GM23338 (cell line): ENCODE data around the gene GTSF1L. TPM values are rescaled to one million over a fixed set of nuclear protein-coding genes. Genes with fewer than 3 reads are reported as not detected.

Source experiments
- ATAC-seq: fragments of 200-7000 bp; cut with Tn5 transposase; 3 replicates; pipeline ENCODE4 v1.9.1; 2020
- DNase-seq: peaks from one replicate; pipeline ENCODE4 v3.0.0-alpha.2; 2015; ENCODE audit warnings: low spot score
- H2AFZ ChIP-seq: fragments of 200-600 bp; sonication (generic); 2 replicates; pipeline ENCODE4 v1.8.0; 2016; ENCODE audit warnings: antibody characterized with exemption, mild to moderate bottlenecking, moderate library complexity
- H3F3A ChIP-seq: fragments of 200-600 bp; sonication (generic); replicated peaks from 2 replicates; pipeline ENCODE4 v1.8.0; 2017; ENCODE audit warnings: antibody characterized with exemption, mixed run types, low read depth
- H3K27ac ChIP-seq: fragments of 200-600 bp; sonication (generic); 2 replicates; pipeline ENCODE4 v1.6.1; 2016; ENCODE audit warnings: low read depth
- H3K27me3 ChIP-seq: fragments of 200-600 bp; sonication (generic); 2 replicates; pipeline ENCODE4 v1.8.0; 2016; ENCODE audit warnings: mild to moderate bottlenecking, mixed run types, moderate library complexity; ENCODE audit not compliant: insufficient read depth
- H3K36me3 ChIP-seq: fragments of 200-600 bp; sonication (generic); 2 replicates; pipeline ENCODE4 v1.8.0; 2016; ENCODE audit warnings: mild to moderate bottlenecking; ENCODE audit not compliant: insufficient read depth
- H3K4me1 ChIP-seq: fragments of 200-600 bp; sonication (generic); 2 replicates; pipeline ENCODE4 v1.8.0; 2016; ENCODE audit warnings: mild to moderate bottlenecking, moderate library complexity; ENCODE audit not compliant: insufficient read depth
- H3K4me2 ChIP-seq: fragments of 200-600 bp; sonication (generic); 2 replicates; pipeline ENCODE4 v1.7.1; 2017; ENCODE audit warnings: mixed run types
- H3K4me3 ChIP-seq: fragments of 200-600 bp; sonication (generic); 2 replicates; pipeline ENCODE4 v1.6.1; 2016; ENCODE audit warnings: mixed run types
- H3K79me2 ChIP-seq: fragments of 200-600 bp; sonication (generic); replicated peaks from 2 replicates; pipeline ENCODE4 v1.8.0; 2017; ENCODE audit warnings: mild to moderate bottlenecking; ENCODE audit not compliant: insufficient read depth
- H3K9me2 ChIP-seq: fragments of 200-600 bp; sonication (generic); 2 replicates; pipeline ENCODE4 v1.8.0; 2017; ENCODE audit not compliant: insufficient read depth
- H4K20me1 ChIP-seq: fragments of 200-600 bp; sonication (generic); replicated peaks from 2 replicates; pipeline ENCODE4 v1.8.0; 2017; ENCODE audit warnings: mild to moderate bottlenecking; ENCODE audit not compliant: insufficient read depth
- H3K27ac Mint-ChIP-seq: 2 replicates; pipeline ENCODE4 v1.8.0; 2020; ENCODE audit warnings: inconsistent platforms, mild to moderate bottlenecking, moderate library complexity, mixed read lengths
- H3K27me3 Mint-ChIP-seq: 3 replicates; pipeline ENCODE4 v1.8.0; 2022; ENCODE audit warnings: low read depth, mild to moderate bottlenecking, moderate library complexity, mixed read lengths, inconsistent platforms; ENCODE audit not compliant: insufficient read depth, poor library complexity
- H3K36me3 Mint-ChIP-seq: 3 replicates; pipeline ENCODE4 v1.8.0; 2021; ENCODE audit warnings: low read depth, mild to moderate bottlenecking, inconsistent platforms, moderate library complexity, mixed read lengths
- H3K4me1 Mint-ChIP-seq: 3 replicates; pipeline ENCODE4 v1.8.0; 2020; ENCODE audit warnings: mild to moderate bottlenecking, inconsistent platforms, mixed read lengths
- H3K4me3 Mint-ChIP-seq: 3 replicates; pipeline ENCODE4 v1.8.0; 2021; ENCODE audit warnings: moderate library complexity, mild to moderate bottlenecking, inconsistent platforms, mixed read lengths
- H3K9me3 Mint-ChIP-seq: 3 replicates; pipeline ENCODE4 v1.8.0; 2020; ENCODE audit warnings: moderate library complexity, mild to moderate bottlenecking, inconsistent platforms, mixed read lengths
- CREB1 ChIP-seq: fragments of 250-450 bp; sonication (Bioruptor Pico); IDR thresholded peaks from 2 replicates; pipeline ENCODE4 v1.5.0; 2020; ENCODE audit warnings: low read depth, mild to moderate bottlenecking, moderate library complexity
- CTCF ChIP-seq, 2 experiments: fragments of 200-600 bp in 1 of 2; sonication (generic) in 1 of 2; conservative IDR thresholded peaks; 2 replicates each; pipeline versions ENCODE4 v1.5.1 to v1.6.1; 2016 to 2017; ENCODE audit warnings: antibody characterized with exemption in 2 of 2, low read depth in 2 of 2, mild to moderate bottlenecking in 2 of 2, moderate library complexity in 1 of 2
- EZH2 ChIP-seq: fragments of 200-600 bp; sonication (generic); IDR thresholded peaks from one replicate; pipeline ENCODE4 v1.8.0; 2017; ENCODE audit warnings: antibody characterized with exemption, mild to moderate bottlenecking, low read depth; ENCODE audit not compliant: unreplicated experiment
- EZH2phosphoT487 ChIP-seq: fragments of 200-600 bp; sonication (generic); IDR thresholded peaks from one replicate; pipeline ENCODE4 v1.8.1; 2018; ENCODE audit warnings: antibody characterized with exemption; ENCODE audit not compliant: unreplicated experiment
- JUNB ChIP-seq: IDR thresholded peaks from one replicate; pipeline ENCODE4 v1.6.1; 2016; ENCODE audit warnings: antibody characterized with exemption; ENCODE audit not compliant: unreplicated experiment
- NANOG ChIP-seq: IDR thresholded peaks from 2 replicates; pipeline ENCODE4 v1.6.1; 2016; ENCODE audit warnings: antibody characterized with exemption, borderline replicate concordance
- POLR2AphosphoS5 ChIP-seq: IDR thresholded peaks from 2 replicates; pipeline ENCODE4 v1.6.1; 2016; ENCODE audit warnings: antibody characterized with exemption, low read depth
- STAT1 ChIP-seq: IDR thresholded peaks from one replicate; pipeline ENCODE4 v1.6.1; 2016; ENCODE audit warnings: antibody characterized with exemption; ENCODE audit not compliant: unreplicated experiment
- ZNF114 ChIP-seq: fragments of 250-450 bp; sonication (Bioruptor Pico); IDR thresholded peaks from 2 replicates; pipeline ENCODE4 v1.5.0; 2020; ENCODE audit warnings: mild to moderate bottlenecking, moderate library complexity
- ZNF331 ChIP-seq: fragments of 250-450 bp; sonication (Bioruptor Pico); IDR thresholded peaks from 2 replicates; pipeline ENCODE4 v1.5.0; 2020; ENCODE audit warnings: low read depth, mild to moderate bottlenecking, moderate library complexity
- long read RNA-seq: library from polyadenylated mRNA; unstranded; transcript quantifications from one replicate; pipeline ENCODE4 v2.0.0, GENCODE V29; 2020; ENCODE audit not compliant: unreplicated experiment
- polyA plus RNA-seq: library from polyadenylated mRNA; unstranded; fragments of >200 nt; fragmentation: Nextera tagmentation; extraction: Ambion mirVana; gene quantifications from 2 replicates; pipeline ENCODE4 v1.2.1, GENCODE V29; 2016
- total RNA-seq: library from RNA; depleted of rRNA; stranded (reverse); fragments of >200 nt; shearing (Covaris generic); gene quantifications from 2 replicates; pipeline ENCODE4 v1.2.3, GENCODE V29; 2014; rRNA removed
- TF ChIP-seq, protein P1 (sequence below): IDR thresholded peaks from one replicate; pipeline ENCODE4 v1.6.1; 2018; ENCODE audit warnings: antibody characterized with exemption; ENCODE audit not compliant: unreplicated experiment
- TF ChIP-seq, protein P2 (sequence below): fragments of 250-450 bp; sonication (Bioruptor Pico); IDR thresholded peaks from 2 replicates; pipeline ENCODE4 v1.5.0; 2020; ENCODE audit warnings: mild to moderate bottlenecking, moderate library complexity
- TF ChIP-seq, protein P3 (sequence below): IDR thresholded peaks from 2 replicates; pipeline ENCODE4 v1.6.1; 2016; ENCODE audit warnings: antibody characterized with exemption

Gene GTSF1L
- total RNA-seq (not detected in 2 replicates), polyA plus RNA-seq (not detected in 2 replicates)
- long read RNA-seq: 0 reads

DNA sequence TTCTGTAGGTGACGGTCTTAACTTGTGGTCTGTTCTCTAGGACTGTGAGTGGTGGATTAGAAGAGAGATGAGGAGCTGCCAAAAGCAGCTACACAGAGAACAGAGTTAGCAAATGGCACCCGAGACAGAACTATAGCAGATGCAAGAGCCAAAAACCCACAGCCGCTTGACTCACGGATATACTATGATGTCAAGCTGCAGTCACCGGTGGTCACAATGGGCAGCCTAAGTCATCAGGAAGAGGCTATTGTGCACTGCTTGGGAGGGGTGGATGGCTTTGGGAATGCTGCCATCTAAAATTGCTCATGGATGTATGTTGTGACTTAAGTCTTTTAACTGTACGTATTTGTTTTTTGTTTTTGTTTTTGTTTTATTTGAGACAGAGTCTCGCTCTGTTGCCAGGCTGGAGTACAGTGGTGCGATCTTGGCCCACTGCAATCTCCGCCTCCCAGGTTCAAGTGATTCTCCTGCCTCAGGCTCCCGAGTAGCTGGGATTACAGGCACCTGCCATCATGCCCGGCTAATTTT, at the start of gene GTSF1L:
GTSF1L (minus strand) TSS at position 192 of the 528 bp plus-strand sequence. CDS start 308 bp downstream, outside the sequence.
- no peaks in the 10 kb centered on the region for H3K36me3 ChIP-seq
- Mint-ChIP-seq H3K27me3 (peaks cover 1% of the 10 kb centered on the region), H3K9me3 (no peaks in the 10 kb centered on the region), H3K36me3 (no peaks in the 10 kb centered on the region), H3K4me3 (no peak within 1 kb of the TSS), H3K27ac (no peak within 1 kb of the TSS), H3K4me1 (no peaks in the 10 kb centered on the region; the same call in 2 of the 3 replicates)
- no peak within 1 kb of the TSS for H3K4me3 ChIP-seq
- no peak for TF ChIP-seq ZNF331 (CRISPR knock-in tag)
- no peak for TF ChIP-seq CTCF (conservative IDR thresholded peaks at IDR 0.05; ENCODE audit: low read depth in 2 of 2)
- TF ChIP-seq CREB1 (CRISPR knock-in tag): no peak
- TF ChIP-seq, protein P1, sequence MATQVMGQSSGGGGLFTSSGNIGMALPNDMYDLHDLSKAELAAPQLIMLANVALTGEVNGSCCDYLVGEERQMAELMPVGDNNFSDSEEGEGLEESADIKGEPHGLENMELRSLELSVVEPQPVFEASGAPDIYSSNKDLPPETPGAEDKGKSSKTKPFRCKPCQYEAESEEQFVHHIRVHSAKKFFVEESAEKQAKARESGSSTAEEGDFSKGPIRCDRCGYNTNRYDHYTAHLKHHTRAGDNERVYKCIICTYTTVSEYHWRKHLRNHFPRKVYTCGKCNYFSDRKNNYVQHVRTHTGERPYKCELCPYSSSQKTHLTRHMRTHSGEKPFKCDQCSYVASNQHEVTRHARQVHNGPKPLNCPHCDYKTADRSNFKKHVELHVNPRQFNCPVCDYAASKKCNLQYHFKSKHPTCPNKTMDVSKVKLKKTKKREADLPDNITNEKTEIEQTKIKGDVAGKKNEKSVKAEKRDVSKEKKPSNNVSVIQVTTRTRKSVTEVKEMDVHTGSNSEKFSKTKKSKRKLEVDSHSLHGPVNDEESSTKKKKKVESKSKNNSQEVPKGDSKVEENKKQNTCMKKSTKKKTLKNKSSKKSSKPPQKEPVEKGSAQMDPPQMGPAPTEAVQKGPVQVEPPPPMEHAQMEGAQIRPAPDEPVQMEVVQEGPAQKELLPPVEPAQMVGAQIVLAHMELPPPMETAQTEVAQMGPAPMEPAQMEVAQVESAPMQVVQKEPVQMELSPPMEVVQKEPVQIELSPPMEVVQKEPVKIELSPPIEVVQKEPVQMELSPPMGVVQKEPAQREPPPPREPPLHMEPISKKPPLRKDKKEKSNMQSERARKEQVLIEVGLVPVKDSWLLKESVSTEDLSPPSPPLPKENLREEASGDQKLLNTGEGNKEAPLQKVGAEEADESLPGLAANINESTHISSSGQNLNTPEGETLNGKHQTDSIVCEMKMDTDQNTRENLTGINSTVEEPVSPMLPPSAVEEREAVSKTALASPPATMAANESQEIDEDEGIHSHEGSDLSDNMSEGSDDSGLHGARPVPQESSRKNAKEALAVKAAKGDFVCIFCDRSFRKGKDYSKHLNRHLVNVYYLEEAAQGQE: no peak
- no peak for TF ChIP-seq EZH2phosphoT487
- TF ChIP-seq ZNF114 (CRISPR knock-in tag): no peak
- TF ChIP-seq, protein P2, sequence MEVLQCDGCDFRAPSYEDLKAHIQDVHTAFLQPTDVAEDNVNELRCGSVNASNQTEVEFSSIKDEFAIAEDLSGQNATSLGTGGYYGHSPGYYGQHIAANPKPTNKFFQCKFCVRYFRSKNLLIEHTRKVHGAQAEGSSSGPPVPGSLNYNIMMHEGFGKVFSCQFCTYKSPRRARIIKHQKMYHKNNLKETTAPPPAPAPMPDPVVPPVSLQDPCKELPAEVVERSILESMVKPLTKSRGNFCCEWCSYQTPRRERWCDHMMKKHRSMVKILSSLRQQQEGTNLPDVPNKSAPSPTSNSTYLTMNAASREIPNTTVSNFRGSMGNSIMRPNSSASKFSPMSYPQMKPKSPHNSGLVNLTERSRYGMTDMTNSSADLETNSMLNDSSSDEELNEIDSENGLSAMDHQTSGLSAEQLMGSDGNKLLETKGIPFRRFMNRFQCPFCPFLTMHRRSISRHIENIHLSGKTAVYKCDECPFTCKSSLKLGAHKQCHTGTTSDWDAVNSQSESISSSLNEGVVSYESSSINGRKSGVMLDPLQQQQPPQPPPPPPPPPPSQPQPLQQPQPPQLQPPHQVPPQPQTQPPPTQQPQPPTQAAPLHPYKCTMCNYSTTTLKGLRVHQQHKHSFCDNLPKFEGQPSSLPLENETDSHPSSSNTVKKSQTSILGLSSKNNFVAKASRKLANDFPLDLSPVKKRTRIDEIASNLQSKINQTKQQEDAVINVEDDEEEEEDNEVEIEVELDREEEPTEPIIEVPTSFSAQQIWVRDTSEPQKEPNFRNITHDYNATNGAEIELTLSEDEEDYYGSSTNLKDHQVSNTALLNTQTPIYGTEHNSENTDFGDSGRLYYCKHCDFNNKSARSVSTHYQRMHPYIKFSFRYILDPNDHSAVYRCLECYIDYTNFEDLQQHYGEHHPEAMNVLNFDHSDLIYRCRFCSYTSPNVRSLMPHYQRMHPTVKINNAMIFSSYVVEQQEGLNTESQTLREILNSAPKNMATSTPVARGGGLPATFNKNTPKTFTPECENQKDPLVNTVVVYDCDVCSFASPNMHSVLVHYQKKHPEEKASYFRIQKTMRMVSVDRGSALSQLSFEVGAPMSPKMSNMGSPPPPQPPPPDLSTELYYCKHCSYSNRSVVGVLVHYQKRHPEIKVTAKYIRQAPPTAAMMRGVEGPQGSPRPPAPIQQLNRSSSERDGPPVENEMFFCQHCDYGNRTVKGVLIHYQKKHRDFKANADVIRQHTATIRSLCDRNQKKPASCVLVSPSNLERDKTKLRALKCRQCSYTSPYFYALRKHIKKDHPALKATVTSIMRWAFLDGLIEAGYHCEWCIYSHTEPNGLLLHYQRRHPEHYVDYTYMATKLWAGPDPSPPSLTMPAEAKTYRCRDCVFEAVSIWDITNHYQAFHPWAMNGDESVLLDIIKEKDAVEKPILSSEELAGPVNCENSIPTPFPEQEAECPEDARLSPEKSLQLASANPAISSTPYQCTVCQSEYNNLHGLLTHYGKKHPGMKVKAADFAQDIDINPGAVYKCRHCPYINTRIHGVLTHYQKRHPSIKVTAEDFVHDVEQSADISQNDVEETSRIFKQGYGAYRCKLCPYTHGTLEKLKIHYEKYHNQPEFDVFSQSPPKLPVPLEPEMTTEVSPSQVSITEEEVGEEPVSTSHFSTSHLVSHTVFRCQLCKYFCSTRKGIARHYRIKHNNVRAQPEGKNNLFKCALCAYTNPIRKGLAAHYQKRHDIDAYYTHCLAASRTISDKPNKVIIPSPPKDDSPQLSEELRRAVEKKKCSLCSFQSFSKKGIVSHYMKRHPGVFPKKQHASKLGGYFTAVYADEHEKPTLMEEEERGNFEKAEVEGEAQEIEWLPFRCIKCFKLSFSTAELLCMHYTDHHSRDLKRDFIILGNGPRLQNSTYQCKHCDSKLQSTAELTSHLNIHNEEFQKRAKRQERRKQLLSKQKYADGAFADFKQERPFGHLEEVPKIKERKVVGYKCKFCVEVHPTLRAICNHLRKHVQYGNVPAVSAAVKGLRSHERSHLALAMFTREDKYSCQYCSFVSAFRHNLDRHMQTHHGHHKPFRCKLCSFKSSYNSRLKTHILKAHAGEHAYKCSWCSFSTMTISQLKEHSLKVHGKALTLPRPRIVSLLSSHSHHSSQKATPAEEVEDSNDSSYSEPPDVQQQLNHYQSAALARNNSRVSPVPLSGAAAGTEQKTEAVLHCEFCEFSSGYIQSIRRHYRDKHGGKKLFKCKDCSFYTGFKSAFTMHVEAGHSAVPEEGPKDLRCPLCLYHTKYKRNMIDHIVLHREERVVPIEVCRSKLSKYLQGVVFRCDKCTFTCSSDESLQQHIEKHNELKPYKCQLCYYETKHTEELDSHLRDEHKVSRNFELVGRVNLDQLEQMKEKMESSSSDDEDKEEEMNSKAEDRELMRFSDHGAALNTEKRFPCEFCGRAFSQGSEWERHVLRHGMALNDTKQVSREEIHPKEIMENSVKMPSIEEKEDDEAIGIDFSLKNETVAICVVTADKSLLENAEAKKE (CRISPR knock-in tag): no peak
- TF ChIP-seq, protein P3, sequence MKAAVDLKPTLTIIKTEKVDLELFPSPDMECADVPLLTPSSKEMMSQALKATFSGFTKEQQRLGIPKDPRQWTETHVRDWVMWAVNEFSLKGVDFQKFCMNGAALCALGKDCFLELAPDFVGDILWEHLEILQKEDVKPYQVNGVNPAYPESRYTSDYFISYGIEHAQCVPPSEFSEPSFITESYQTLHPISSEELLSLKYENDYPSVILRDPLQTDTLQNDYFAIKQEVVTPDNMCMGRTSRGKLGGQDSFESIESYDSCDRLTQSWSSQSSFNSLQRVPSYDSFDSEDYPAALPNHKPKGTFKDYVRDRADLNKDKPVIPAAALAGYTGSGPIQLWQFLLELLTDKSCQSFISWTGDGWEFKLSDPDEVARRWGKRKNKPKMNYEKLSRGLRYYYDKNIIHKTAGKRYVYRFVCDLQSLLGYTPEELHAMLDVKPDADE: no peak
- TF ChIP-seq JUNB: no peak
- no peak for TF ChIP-seq STAT1
- no peak for TF ChIP-seq POLR2AphosphoS5
- no peak for TF ChIP-seq NANOG
- TF ChIP-seq EZH2: no peak
- H3K27me3 ChIP-seq: no peaks in the 10 kb centered on the region
- no peaks in the 10 kb centered on the region for H4K20me1 ChIP-seq
- no peaks in the 10 kb centered on the region for H3K79me2 ChIP-seq
- ATAC-seq (no peak), DNase-seq (no peak)
- no peaks in the 10 kb centered on the region for H3F3A ChIP-seq
- H3K4me1 ChIP-seq: no peaks in the 10 kb centered on the region
- no peak within 1 kb of the TSS for H3K27ac ChIP-seq
- no peak within 1 kb of the TSS for H2AFZ ChIP-seq
- no peak within 1 kb of the TSS for H3K4me2 ChIP-seq
- no peaks in the 10 kb centered on the region for H3K9me2 ChIP-seq
